HepG2 (cell line): ENCODE measurements around the gene SYCE1. TPM values are rescaled to one million over a fixed set of nuclear protein-coding genes. Genes with fewer than 3 reads are reported as not detected.

Experiments used
- ATAC-seq: fragments of 200-7000 bp; cut with Tn5 transposase; 3 replicates; pipeline ENCODE4 v1.9.1; 2020; ENCODE audit warnings: mild to moderate bottlenecking, moderate library complexity
- BruUV-seq: library from RNA; stranded (reverse); fragments of 400-500 nt; replicated peaks from 2 replicates; lab custom pipeline; 2021; lab: Mats Ljungman, UMichigan
- CTCF ChIA-PET: fragments of 300-600 bp; formaldehyde crosslinking; extraction: SDS; loops from one replicate; lab custom pipeline; 2021; ENCODE audit warnings: low total read pairs, inconsistent platforms, low intra/inter-chr PET ratio; lab: Yijun Ruan, JAX
- POLR2A ChIA-PET: fragments of 350-600 bp; sonication (Branson Sonifier 250); formaldehyde crosslinking; loops from one replicate; lab custom pipeline; 2020; ENCODE audit warnings: antibody characterized with exemption, inconsistent platforms; lab: Yijun Ruan, JAX
- DNase-seq: peaks from one replicate; pipeline ENCODE4 v3.0.0-alpha.2; 2015; ENCODE audit warnings: low spot score
- FAIRE-seq: peaks from 3 replicates; lab custom pipeline; 2011; peaks lifted over from hg19 to GRCh38; lab: Jason Lieb, UNC
- H2AFZ ChIP-seq: one replicate; pipeline ENCODE4 v1.6.1; 2011; ENCODE audit warnings: low read length, inconsistent platforms
- H3K27ac ChIP-seq: fragments of 300-600 bp; 3 replicates; pipeline ENCODE4 v1.8.0; 2011; ENCODE audit warnings: mixed run types, mild to moderate bottlenecking, mixed read lengths, low read length, inconsistent platforms; ENCODE audit not compliant: insufficient read depth; ENCODE audit errors: extremely low read length
- H3K27me3 ChIP-seq, 2 experiments: fragments of 200-600 bp in 1 of 2; 2 replicates in 1 of 2; 3 replicates in 1 of 2; pipeline versions ENCODE4 v1.6.0 to v1.8.0; 2011; ENCODE audit warnings: low read length in 2 of 2, mild to moderate bottlenecking in 2 of 2, moderate library complexity in 2 of 2, inconsistent platforms in 1 of 2; ENCODE audit not compliant: insufficient read depth in 2 of 2, control insufficient read depth in 1 of 2
- H3K36me3 ChIP-seq, 2 experiments: fragments of 200-600 bp in 1 of 2; replicated peaks in 1 of 2; 2 replicates in 1 of 2; 3 replicates in 1 of 2; pipeline versions ENCODE4 v1.5.1 to v1.8.0; 2011; ENCODE audit warnings: low read length in 2 of 2, inconsistent platforms in 1 of 2; ENCODE audit not compliant: insufficient read depth in 2 of 2, control insufficient read depth in 1 of 2
- H3K4me1 ChIP-seq: 2 replicates; pipeline ENCODE4 v1.5.1; 2012; ENCODE audit warnings: low read length, inconsistent platforms; ENCODE audit not compliant: insufficient read depth
- H3K4me2 ChIP-seq: 2 replicates; pipeline ENCODE4 v1.6.0; 2011; ENCODE audit warnings: low read depth, low read length, inconsistent platforms
- H3K4me3 ChIP-seq, 3 experiments: fragments of 200-600 bp in 1 of 3; sonication (generic), shearing (Covaris generic) in 1 of 3; replicated peaks in 1 of 3; 2 replicates each; pipeline ENCODE4 v1.5.1; 2011 to 2016; ENCODE audit warnings: low read length in 3 of 3, inconsistent platforms in 2 of 3, low read depth in 2 of 3, mild to moderate bottlenecking in 2 of 3, control low read depth in 1 of 3, mixed read lengths in 1 of 3; ENCODE audit not compliant: insufficient read depth in 1 of 3
- H3K79me2 ChIP-seq: one replicate; pipeline ENCODE4 v1.6.1; 2011; ENCODE audit warnings: low read length, inconsistent platforms; ENCODE audit not compliant: insufficient read depth
- H3K9ac ChIP-seq: 2 replicates; pipeline ENCODE4 v1.6.0; 2011; ENCODE audit warnings: mild to moderate bottlenecking, low read depth, low read length, inconsistent platforms; ENCODE audit not compliant: insufficient read depth
- H3K9me3 ChIP-seq: 2 replicates; pipeline ENCODE4 v1.5.1; 2012; ENCODE audit warnings: mild to moderate bottlenecking, low read length
- H4K20me1 ChIP-seq: 2 replicates; pipeline ENCODE4 v1.6.0; 2011; ENCODE audit warnings: inconsistent platforms, mild to moderate bottlenecking, low read length, moderate library complexity; ENCODE audit not compliant: insufficient read depth
- AKAP8 ChIP-seq: sonication (generic); formaldehyde crosslinking; IDR thresholded peaks from 2 replicates; pipeline ENCODE4 v1.5.1; 2020; ENCODE audit warnings: mild to moderate bottlenecking, missing genetic modification reagents
- EZH2 ChIP-seq: conservative IDR thresholded peaks from 2 replicates; pipeline ENCODE4 v1.6.1; 2012; ENCODE audit warnings: mild to moderate bottlenecking, low read depth, low read length, moderate library complexity
- KDM5A ChIP-seq: fragments of 200-600 bp; sonication (generic); IDR thresholded peaks from 2 replicates; pipeline ENCODE4 v1.7.0; 2018; ENCODE audit warnings: antibody characterized with exemption, mild to moderate bottlenecking, low read length, borderline replicate concordance
- MED8 ChIP-seq: sonication (generic); formaldehyde crosslinking; IDR thresholded peaks from 2 replicates; pipeline ENCODE4 v1.8.1; 2023; ENCODE audit warnings: mild to moderate bottlenecking, missing genetic modification reagents; ENCODE audit not compliant: insufficient replicate concordance
- NFIC ChIP-seq: IDR thresholded peaks from 2 replicates; pipeline ENCODE4 v1.6.1; 2012; ENCODE audit warnings: mild to moderate bottlenecking, low read length, inconsistent platforms
- PAWR ChIP-seq: sonication (generic); formaldehyde crosslinking; IDR thresholded peaks from 2 replicates; pipeline ENCODE4 v1.4.0; 2020; ENCODE audit warnings: missing genetic modification reagents, mild to moderate bottlenecking, borderline replicate concordance
- RFX1 ChIP-seq: fragments of 450-650 bp; IDR thresholded peaks from 2 replicates; pipeline ENCODE4 v1.6.1; 2017
- ZFP36L1 ChIP-seq: sonication (generic); formaldehyde crosslinking; IDR thresholded peaks from 2 replicates; pipeline ENCODE4 v1.8.0; 2022; ENCODE audit warnings: mild to moderate bottlenecking, missing genetic modification reagents, moderate library complexity
- ZNF296 ChIP-seq: sonication (generic); formaldehyde crosslinking; conservative IDR thresholded peaks from 2 replicates; pipeline ENCODE4 v1.5.0; 2020; ENCODE audit warnings: mild to moderate bottlenecking, missing genetic modification reagents
- ZNF30 ChIP-seq: sonication (generic); formaldehyde crosslinking; IDR thresholded peaks from 2 replicates; pipeline ENCODE4 v1.5.0; 2020; ENCODE audit warnings: mild to moderate bottlenecking, missing genetic modification reagents
- ZNF382 ChIP-seq: sonication (generic); formaldehyde crosslinking; IDR thresholded peaks from 2 replicates; pipeline ENCODE4 v1.5.0; 2020; ENCODE audit warnings: missing genetic modification reagents, mild to moderate bottlenecking, borderline replicate concordance
- WGBS: methylation state at CpG from one replicate; pipeline ENCODE4 v1.1.6; 2017; ENCODE audit warnings: low lambda C conversion rate; 5-methylcytosine and 5-hydroxymethylcytosine counted together
- in situ Hi-C: cut with HindIII; loops from 2 replicates; pipeline ENCODE4 v1.10.0; 2017; ENCODE audit warnings: low pct_unique_long_range_greater_than_20kb; ENCODE audit not compliant: extremely low pct_ligation_motif_present
- intact Hi-C: fragments of 100-400 bp; cut with micrococcal nuclease; formaldehyde crosslinking; loops from one replicate; pipeline ENCODE4 v1.10.0; 2022; ENCODE audit not compliant: unreplicated experiment
- polyA plus RNA-seq, 8 experiments: library from polyadenylated mRNA; depleted of rRNA in 3 of 8; stranded (reverse) in 7 of 8; unstranded in 1 of 8; fragments of >200 nt; fragmentation: Illumina TruSeq in 4 of 8; extraction: Trizol in 4 of 8; gene quantifications; 2 replicates each; pipeline versions ENCODE4 v1.2.1 to v1.2.3, GENCODE V29; 2011 to 2016; ENCODE audit warnings: low read depth in 4 of 8, missing spikeins in 1 of 8, mixed read lengths in 1 of 8; ENCODE audit not compliant: insufficient read depth in 1 of 8
- total RNA-seq, 5 experiments: library from RNA; depleted of rRNA; stranded (reverse); fragments of >200 nt; fragmentation: Illumina TruSeq; extraction: Trizol; gene quantifications; 2 replicates each; pipeline ENCODE4 v1.2.3, GENCODE V29; 2016; ENCODE audit warnings: low read depth in 1 of 5
- TF ChIP-seq, protein P1 (sequence below): sonication (generic); formaldehyde crosslinking; IDR thresholded peaks from 2 replicates; pipeline ENCODE4 v1.9.0; 2021; ENCODE audit warnings: missing genetic modification reagents, borderline replicate concordance
- TF ChIP-seq, protein P2 (sequence below): sonication (generic); formaldehyde crosslinking; IDR thresholded peaks from 2 replicates; pipeline ENCODE4 v1.8.0; 2022; ENCODE audit warnings: mild to moderate bottlenecking, missing genetic modification reagents, moderate library complexity
- TF ChIP-seq, protein P3 (sequence below): sonication (generic); formaldehyde crosslinking; IDR thresholded peaks from 2 replicates; pipeline ENCODE4 v1.9.0; 2021; ENCODE audit warnings: mild to moderate bottlenecking, missing genetic modification reagents
- TF ChIP-seq, protein P4 (sequence below): sonication (generic); formaldehyde crosslinking; IDR thresholded peaks from 2 replicates; pipeline ENCODE4 v1.4.0; 2020; ENCODE audit warnings: missing genetic modification reagents

SYCE1 gene
- total and polyA plus RNA-seq, 2 of the 13 experiments (the other 11 are each of a cell fraction or from before 2014, with no cell fraction given), result not detected

DNA sequence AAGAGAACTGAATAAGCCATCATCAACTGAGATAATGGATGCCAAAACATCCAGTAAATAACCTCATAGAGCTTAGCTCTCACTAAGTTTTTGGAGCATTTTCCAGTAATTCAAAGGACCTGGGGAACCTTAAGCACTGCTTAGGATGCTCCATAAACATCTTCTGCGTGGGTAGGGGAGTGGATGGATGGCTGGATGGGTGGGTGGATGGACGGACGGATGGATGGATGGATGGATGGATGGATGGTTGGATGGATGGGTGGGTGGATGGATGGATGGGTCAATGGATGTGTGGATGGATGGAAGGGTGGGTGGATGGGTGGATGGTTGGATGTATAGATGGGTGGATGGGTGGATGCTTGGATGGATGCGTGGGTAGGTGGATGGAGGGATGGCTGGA, 29.2 kb downstream of the SYCE1 start:
- no peak overlapping the region for H2AFZ ChIP-seq
- no peak for FAIRE-seq
- BruUV-seq, result no TSS peak
- H3K27ac ChIP-seq, result no peak overlapping the region
- POLR2A ChIA-PET, result no interaction called here
- no peak overlapping the region for H3K4me3 ChIP-seq
- H3K79me2 ChIP-seq, result no peaks in the 10 kb centered on the region
- in situ Hi-C loops, result no loop called here
- H3K4me1 ChIP-seq, result no peaks in the 10 kb centered on the region
- no peak overlapping the region for H3K9ac ChIP-seq
- no peaks in the 10 kb centered on the region for H3K36me3 ChIP-seq
- ATAC-seq, result no peak
- no peak overlapping the region for H3K4me2 ChIP-seq
- 0% methylated on average over 4 of the region's 4 CpGs for WGBS
- H3K9me3 ChIP-seq, result no peaks in the 10 kb centered on the region
- peaks cover 3 to 21% of the 10 kb centered on the region in 2 experiments; a peak in 4 of 5 replicates for H3K27me3 ChIP-seq
- DNase-seq, result no peak
- intact Hi-C loops, result no loop called here
- no peaks in the 10 kb centered on the region for H4K20me1 ChIP-seq
- CTCF ChIA-PET, result no interaction called here
- TF ChIP-seq MED8 (CRISPR knock-in tag) (no peak), NFIC (no peak), EZH2 (no peak), ZNF296 (no peak), ZNF30 (no peak), ZFP36L1 (CRISPR knock-in tag) (no peak), KDM5A (no peak), RFX1 (no peak), PAWR (CRISPR knock-in tag) (no peak), AKAP8 (CRISPR knock-in tag) (no peak), ZNF382 (CRISPR knock-in tag) (no peak)
- TF ChIP-seq, protein P1, sequence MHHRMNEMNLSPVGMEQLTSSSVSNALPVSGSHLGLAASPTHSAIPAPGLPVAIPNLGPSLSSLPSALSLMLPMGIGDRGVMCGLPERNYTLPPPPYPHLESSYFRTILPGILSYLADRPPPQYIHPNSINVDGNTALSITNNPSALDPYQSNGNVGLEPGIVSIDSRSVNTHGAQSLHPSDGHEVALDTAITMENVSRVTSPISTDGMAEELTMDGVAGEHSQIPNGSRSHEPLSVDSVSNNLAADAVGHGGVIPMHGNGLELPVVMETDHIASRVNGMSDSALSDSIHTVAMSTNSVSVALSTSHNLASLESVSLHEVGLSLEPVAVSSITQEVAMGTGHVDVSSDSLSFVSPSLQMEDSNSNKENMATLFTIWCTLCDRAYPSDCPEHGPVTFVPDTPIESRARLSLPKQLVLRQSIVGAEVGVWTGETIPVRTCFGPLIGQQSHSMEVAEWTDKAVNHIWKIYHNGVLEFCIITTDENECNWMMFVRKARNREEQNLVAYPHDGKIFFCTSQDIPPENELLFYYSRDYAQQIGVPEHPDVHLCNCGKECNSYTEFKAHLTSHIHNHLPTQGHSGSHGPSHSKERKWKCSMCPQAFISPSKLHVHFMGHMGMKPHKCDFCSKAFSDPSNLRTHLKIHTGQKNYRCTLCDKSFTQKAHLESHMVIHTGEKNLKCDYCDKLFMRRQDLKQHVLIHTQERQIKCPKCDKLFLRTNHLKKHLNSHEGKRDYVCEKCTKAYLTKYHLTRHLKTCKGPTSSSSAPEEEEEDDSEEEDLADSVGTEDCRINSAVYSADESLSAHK (CRISPR knock-in tag), result no peak
- TF ChIP-seq, protein P2, sequence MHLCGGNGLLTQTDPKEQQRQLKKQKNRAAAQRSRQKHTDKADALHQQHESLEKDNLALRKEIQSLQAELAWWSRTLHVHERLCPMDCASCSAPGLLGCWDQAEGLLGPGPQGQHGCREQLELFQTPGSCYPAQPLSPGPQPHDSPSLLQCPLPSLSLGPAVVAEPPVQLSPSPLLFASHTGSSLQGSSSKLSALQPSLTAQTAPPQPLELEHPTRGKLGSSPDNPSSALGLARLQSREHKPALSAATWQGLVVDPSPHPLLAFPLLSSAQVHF (CRISPR knock-in tag), result no peak
- TF ChIP-seq, protein P3, sequence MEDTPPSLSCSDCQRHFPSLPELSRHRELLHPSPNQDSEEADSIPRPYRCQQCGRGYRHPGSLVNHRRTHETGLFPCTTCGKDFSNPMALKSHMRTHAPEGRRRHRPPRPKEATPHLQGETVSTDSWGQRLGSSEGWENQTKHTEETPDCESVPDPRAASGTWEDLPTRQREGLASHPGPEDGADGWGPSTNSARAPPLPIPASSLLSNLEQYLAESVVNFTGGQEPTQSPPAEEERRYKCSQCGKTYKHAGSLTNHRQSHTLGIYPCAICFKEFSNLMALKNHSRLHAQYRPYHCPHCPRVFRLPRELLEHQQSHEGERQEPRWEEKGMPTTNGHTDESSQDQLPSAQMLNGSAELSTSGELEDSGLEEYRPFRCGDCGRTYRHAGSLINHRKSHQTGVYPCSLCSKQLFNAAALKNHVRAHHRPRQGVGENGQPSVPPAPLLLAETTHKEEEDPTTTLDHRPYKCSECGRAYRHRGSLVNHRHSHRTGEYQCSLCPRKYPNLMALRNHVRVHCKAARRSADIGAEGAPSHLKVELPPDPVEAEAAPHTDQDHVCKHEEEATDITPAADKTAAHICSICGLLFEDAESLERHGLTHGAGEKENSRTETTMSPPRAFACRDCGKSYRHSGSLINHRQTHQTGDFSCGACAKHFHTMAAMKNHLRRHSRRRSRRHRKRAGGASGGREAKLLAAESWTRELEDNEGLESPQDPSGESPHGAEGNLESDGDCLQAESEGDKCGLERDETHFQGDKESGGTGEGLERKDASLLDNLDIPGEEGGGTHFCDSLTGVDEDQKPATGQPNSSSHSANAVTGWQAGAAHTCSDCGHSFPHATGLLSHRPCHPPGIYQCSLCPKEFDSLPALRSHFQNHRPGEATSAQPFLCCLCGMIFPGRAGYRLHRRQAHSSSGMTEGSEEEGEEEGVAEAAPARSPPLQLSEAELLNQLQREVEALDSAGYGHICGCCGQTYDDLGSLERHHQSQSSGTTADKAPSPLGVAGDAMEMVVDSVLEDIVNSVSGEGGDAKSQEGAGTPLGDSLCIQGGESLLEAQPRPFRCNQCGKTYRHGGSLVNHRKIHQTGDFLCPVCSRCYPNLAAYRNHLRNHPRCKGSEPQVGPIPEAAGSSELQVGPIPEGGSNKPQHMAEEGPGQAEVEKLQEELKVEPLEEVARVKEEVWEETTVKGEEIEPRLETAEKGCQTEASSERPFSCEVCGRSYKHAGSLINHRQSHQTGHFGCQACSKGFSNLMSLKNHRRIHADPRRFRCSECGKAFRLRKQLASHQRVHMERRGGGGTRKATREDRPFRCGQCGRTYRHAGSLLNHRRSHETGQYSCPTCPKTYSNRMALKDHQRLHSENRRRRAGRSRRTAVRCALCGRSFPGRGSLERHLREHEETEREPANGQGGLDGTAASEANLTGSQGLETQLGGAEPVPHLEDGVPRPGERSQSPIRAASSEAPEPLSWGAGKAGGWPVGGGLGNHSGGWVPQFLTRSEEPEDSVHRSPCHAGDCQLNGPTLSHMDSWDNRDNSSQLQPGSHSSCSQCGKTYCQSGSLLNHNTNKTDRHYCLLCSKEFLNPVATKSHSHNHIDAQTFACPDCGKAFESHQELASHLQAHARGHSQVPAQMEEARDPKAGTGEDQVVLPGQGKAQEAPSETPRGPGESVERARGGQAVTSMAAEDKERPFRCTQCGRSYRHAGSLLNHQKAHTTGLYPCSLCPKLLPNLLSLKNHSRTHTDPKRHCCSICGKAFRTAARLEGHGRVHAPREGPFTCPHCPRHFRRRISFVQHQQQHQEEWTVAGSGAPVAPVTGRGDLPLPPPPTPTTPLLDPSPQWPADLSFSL (CRISPR knock-in tag), result no peak
- TF ChIP-seq, protein P4, sequence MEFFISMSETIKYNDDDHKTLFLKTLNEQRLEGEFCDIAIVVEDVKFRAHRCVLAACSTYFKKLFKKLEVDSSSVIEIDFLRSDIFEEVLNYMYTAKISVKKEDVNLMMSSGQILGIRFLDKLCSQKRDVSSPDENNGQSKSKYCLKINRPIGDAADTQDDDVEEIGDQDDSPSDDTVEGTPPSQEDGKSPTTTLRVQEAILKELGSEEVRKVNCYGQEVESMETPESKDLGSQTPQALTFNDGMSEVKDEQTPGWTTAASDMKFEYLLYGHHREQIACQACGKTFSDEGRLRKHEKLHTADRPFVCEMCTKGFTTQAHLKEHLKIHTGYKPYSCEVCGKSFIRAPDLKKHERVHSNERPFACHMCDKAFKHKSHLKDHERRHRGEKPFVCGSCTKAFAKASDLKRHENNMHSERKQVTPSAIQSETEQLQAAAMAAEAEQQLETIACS, result no peak
